ENCODE measurements around the gene FAM149B1. TPM values are rescaled to one million over a fixed set of nuclear protein-coding genes. Genes with fewer than 3 reads are reported as not detected.

FAM149B1 gene
- total RNA-seq, 2 experiments from 2014 or later = 13.8 to 15.0 TPM

GRCh38 chr10:73211106-73211811 lies 43.3 kb downstream of the FAM149B1 start:
- Mint-ChIP-seq H3K4me1 (ENCODE audit: low read depth) (no peaks in the 10 kb centered on the region), H3K27me3 (ENCODE audit: low read depth) (no peaks in the 10 kb centered on the region), H3K36me3 (ENCODE audit: low read depth) (peaks cover 11% of the 10 kb centered on the region), H3K4me3 (no peak overlapping the region), H3K27ac (no peak overlapping the region), H3K9me3 (ENCODE audit: insufficient read depth) (no peaks in the 10 kb centered on the region)
- ChIA-PET CTCF (no interaction called here), POLR2A (no interaction called here)
- no peak for DNase-seq
- no peak for ATAC-seq

GRCh38 chr10:73215749-73216148 lies 47.8 kb downstream of the FAM149B1 start:
- no peaks in the 10 kb centered on the region for H3K27me3 Mint-ChIP-seq (ENCODE audit: low read depth)

GRCh38 chr10:73217628-73218027 lies 49.7 kb downstream of the FAM149B1 start:
- H3K4me3 Mint-ChIP-seq = no peak overlapping the region
- ATAC-seq (no peak), DNase-seq (no peak)
- H3K9me3 Mint-ChIP-seq (ENCODE audit: insufficient read depth) = no peaks in the 10 kb centered on the region
- H3K4me1 Mint-ChIP-seq (ENCODE audit: low read depth) = no peaks in the 10 kb centered on the region
- no peak overlapping the region for H3K27ac Mint-ChIP-seq
- POLR2A ChIA-PET = no interaction called here
- peaks cover 31% of the 10 kb centered on the region for H3K36me3 Mint-ChIP-seq (ENCODE audit: low read depth)
- CTCF ChIA-PET = interaction anchor here (1.0 to 1.5 kb wide), 3 partner anchors 10 to 47 kb away, joined by 3 to 5 read pairs (median 3); no protein-coding TSS in a partner anchor
- no peaks in the 10 kb centered on the region for H3K27me3 Mint-ChIP-seq (ENCODE audit: low read depth)

More at GRCh38 chr10:73215749-73216148, 47.8 kb downstream of the FAM149B1 start:
- Mint-ChIP-seq H3K4me1 (ENCODE audit: low read depth) (no peaks in the 10 kb centered on the region), H3K27ac (no peak overlapping the region), H3K36me3 (ENCODE audit: low read depth) (peaks cover 28% of the 10 kb centered on the region), H3K9me3 (ENCODE audit: insufficient read depth) (no peaks in the 10 kb centered on the region), H3K4me3 (no peak overlapping the region)
- DNase-seq (no peak), ATAC-seq (no peak)
- CTCF ChIA-PET = no interaction called here
- POLR2A ChIA-PET = no interaction called here

- Mint-ChIP-seq H3K27me3 (ENCODE audit: low read depth) (no peaks in the 10 kb centered on the region), H3K4me1 (ENCODE audit: low read depth) (no peaks in the 10 kb centered on the region), H3K9me3 (ENCODE audit: insufficient read depth) (no peaks in the 10 kb centered on the region), H3K27ac (no peak overlapping the region), H3K36me3 (ENCODE audit: low read depth) (peaks cover 31% of the 10 kb centered on the region), H3K4me3 (no peak overlapping the region)
- ChIA-PET CTCF (interaction anchor here (1.0 to 1.5 kb wide), 6 partner anchors 11 to 122 kb away, joined by 3 to 5 read pairs (median 3); partner anchors contain the start of gene P4HA1), POLR2A (no interaction called here)
- DNase-seq (no peak), ATAC-seq (no peak)
Observed at GRCh38 chr10:73218431-73219191, 50.7 kb downstream of the FAM149B1 start.

GRCh38 chr10:73219384-73219783 lies 51.5 kb downstream of the FAM149B1 start:
- H3K27ac Mint-ChIP-seq = no peak overlapping the region
- no peaks in the 10 kb centered on the region for H3K27me3 Mint-ChIP-seq (ENCODE audit: low read depth)
- CTCF ChIA-PET = interaction anchor here (1.0 to 1.5 kb wide), 5 partner anchors 12 to 122 kb away, joined by 3 to 4 read pairs (median 3); partner anchors contain the start of gene P4HA1
- no peak overlapping the region for H3K4me3 Mint-ChIP-seq
- DNase-seq (no peak), ATAC-seq (no peak)
- no peaks in the 10 kb centered on the region for H3K4me1 Mint-ChIP-seq (ENCODE audit: low read depth)
- H3K9me3 Mint-ChIP-seq (ENCODE audit: insufficient read depth) = no peaks in the 10 kb centered on the region
- H3K36me3 Mint-ChIP-seq (ENCODE audit: low read depth) = peaks cover 29% of the 10 kb centered on the region
- POLR2A ChIA-PET = no interaction called here

GRCh38 chr10:73220989-73221388 lies 53.1 kb downstream of the FAM149B1 start:
- no peaks in the 10 kb centered on the region for H3K4me1 Mint-ChIP-seq (ENCODE audit: low read depth)
- no peak overlapping the region for H3K4me3 Mint-ChIP-seq
- no peak overlapping the region for H3K27ac Mint-ChIP-seq
- H3K27me3 Mint-ChIP-seq (ENCODE audit: low read depth) = no peaks in the 10 kb centered on the region
- CTCF ChIA-PET = no interaction called here
- no peaks in the 10 kb centered on the region for H3K9me3 Mint-ChIP-seq (ENCODE audit: insufficient read depth)
- ATAC-seq (no peak), DNase-seq (no peak)
- peaks cover 24% of the 10 kb centered on the region for H3K36me3 Mint-ChIP-seq (ENCODE audit: low read depth)
- POLR2A ChIA-PET = no interaction called here

GRCh38 chr10:73225518-73225917 lies 57.6 kb downstream of the FAM149B1 start:
- DNase-seq = no peak
- ChIA-PET POLR2A (no interaction called here), CTCF (no interaction called here)
- H3K27me3 Mint-ChIP-seq (ENCODE audit: low read depth) = no peaks in the 10 kb centered on the region
- H3K27ac Mint-ChIP-seq = no peak overlapping the region
- H3K4me1 Mint-ChIP-seq (ENCODE audit: low read depth) = no peaks in the 10 kb centered on the region
- H3K4me3 Mint-ChIP-seq = no peak overlapping the region
- H3K9me3 Mint-ChIP-seq (ENCODE audit: insufficient read depth) = no peaks in the 10 kb centered on the region
- peaks cover 5% of the 10 kb centered on the region for H3K36me3 Mint-ChIP-seq (ENCODE audit: low read depth)
- ATAC-seq = no peak

- DNase-seq = no peak
- Mint-ChIP-seq H3K27me3 (ENCODE audit: low read depth) (no peaks in the 10 kb centered on the region), H3K9me3 (ENCODE audit: insufficient read depth) (no peaks in the 10 kb centered on the region), H3K4me3 (no peak overlapping the region), H3K36me3 (ENCODE audit: low read depth) (peaks cover 7% of the 10 kb centered on the region), H3K27ac (no peak overlapping the region), H3K4me1 (ENCODE audit: low read depth) (no peaks in the 10 kb centered on the region)
- ChIA-PET POLR2A (no interaction called here), CTCF (interaction anchor here (0.9 kb wide), 1 partner anchor 9 kb away, joined by 3 read pairs; no protein-coding TSS in a partner anchor)
- no peak for ATAC-seq
Observed at GRCh38 chr10:73226663-73227062, 58.7 kb downstream of the FAM149B1 start.

- H3K36me3 Mint-ChIP-seq (ENCODE audit: low read depth) = peaks cover 9% of the 10 kb centered on the region
- H3K4me1 Mint-ChIP-seq (ENCODE audit: low read depth) = no peaks in the 10 kb centered on the region
- no peaks in the 10 kb centered on the region for H3K27me3 Mint-ChIP-seq (ENCODE audit: low read depth)
- ATAC-seq (no peak), DNase-seq (no peak)
- no peak overlapping the region for H3K4me3 Mint-ChIP-seq
- no peaks in the 10 kb centered on the region for H3K9me3 Mint-ChIP-seq (ENCODE audit: insufficient read depth)
- POLR2A ChIA-PET = no interaction called here
- CTCF ChIA-PET = no interaction called here
- no peak overlapping the region for H3K27ac Mint-ChIP-seq
Observed at GRCh38 chr10:73228247-73228646, 60.3 kb downstream of the FAM149B1 start.

- POLR2A ChIA-PET = no interaction called here
Observed at GRCh38 chr10:73229567-73229966, 61.6 kb downstream of the FAM149B1 start.

GRCh38 chr10:73232887-73233286 lies 65.0 kb downstream of the FAM149B1 start:
- POLR2A ChIA-PET = interaction anchor here (0.7 kb wide), 1 partner anchor 390 kb away, joined by 3 read pairs; no protein-coding TSS in a partner anchor
- ATAC-seq (no peak), DNase-seq (no peak)
- no peaks in the 10 kb centered on the region for H3K4me1 Mint-ChIP-seq (ENCODE audit: low read depth)
- no peak overlapping the region for H3K27ac Mint-ChIP-seq
- H3K36me3 Mint-ChIP-seq (ENCODE audit: low read depth) = peaks cover 31% of the 10 kb centered on the region
- H3K9me3 Mint-ChIP-seq (ENCODE audit: insufficient read depth) = no peaks in the 10 kb centered on the region
- CTCF ChIA-PET = no interaction called here
- no peaks in the 10 kb centered on the region for H3K27me3 Mint-ChIP-seq (ENCODE audit: low read depth)
- no peak overlapping the region for H3K4me3 Mint-ChIP-seq

More at GRCh38 chr10:73229567-73229966, 61.6 kb downstream of the FAM149B1 start:
- ATAC-seq (no peak), DNase-seq (no peak)
- CTCF ChIA-PET = no interaction called here
- H3K36me3 Mint-ChIP-seq (ENCODE audit: low read depth) = peaks cover 12% of the 10 kb centered on the region
- H3K4me1 Mint-ChIP-seq (ENCODE audit: low read depth) = no peaks in the 10 kb centered on the region
- no peak overlapping the region for H3K27ac Mint-ChIP-seq
- H3K27me3 Mint-ChIP-seq (ENCODE audit: low read depth) = no peaks in the 10 kb centered on the region
- H3K4me3 Mint-ChIP-seq = no peak overlapping the region
- no peaks in the 10 kb centered on the region for H3K9me3 Mint-ChIP-seq (ENCODE audit: insufficient read depth)

- Mint-ChIP-seq H3K27ac (no peak overlapping the region), H3K27me3 (ENCODE audit: low read depth) (no peaks in the 10 kb centered on the region)
- CTCF ChIA-PET = interaction anchor here (0.7 to 1.5 kb wide), 2 partner anchors 11 to 13 kb away, joined by 4 to 5 read pairs; partner anchors contain the start of gene DNAJC9
Observed at GRCh38 chr10:73233883-73234282, 66.0 kb downstream of the FAM149B1 start.

More at GRCh38 chr10:73233883-73234282, 66.0 kb downstream of the FAM149B1 start:
- no peak for ATAC-seq
- no peaks in the 10 kb centered on the region for H3K9me3 Mint-ChIP-seq (ENCODE audit: insufficient read depth)
- no peak for DNase-seq
- no peaks in the 10 kb centered on the region for H3K4me1 Mint-ChIP-seq (ENCODE audit: low read depth)
- POLR2A ChIA-PET = interaction anchor here (1.7 kb wide), 1 partner anchor 13 kb away, joined by 12 read pairs; the partner anchor contains the start of gene DNAJC9
- no peak overlapping the region for H3K4me3 Mint-ChIP-seq
- H3K36me3 Mint-ChIP-seq (ENCODE audit: low read depth) = peaks cover 35% of the 10 kb centered on the region
